ENCODE measurements around the gene TULP3.
"Not testable (repeated sequence)": the region's sequence is repeated elsewhere in the genome, so short reads cannot be mapped to it uniquely, and the experiment has no call there.

The TULP3 gene

DNA sequence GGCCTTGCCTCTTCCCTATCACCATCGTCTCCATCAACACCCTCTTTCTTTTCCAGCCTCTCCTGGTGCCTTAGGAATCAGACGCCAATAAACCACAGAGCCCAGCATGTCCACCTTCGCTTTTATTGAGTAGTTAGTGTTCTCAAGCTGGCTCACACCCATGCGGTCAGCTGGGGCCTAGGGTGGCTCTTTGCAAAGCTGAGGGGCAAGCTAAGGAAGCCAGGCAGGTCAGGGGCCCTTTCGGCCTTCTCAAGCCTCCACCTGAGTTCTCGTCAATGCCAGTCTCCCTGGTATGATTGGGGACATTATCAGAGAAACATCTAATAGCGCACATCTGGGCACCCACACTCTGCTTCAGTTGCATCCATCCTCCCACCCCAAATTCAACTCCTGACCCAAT is 33.1 kb upstream of the TULP3 start:
- Histone ChIP-seq H3K27ac (ENCODE audit: low read length) (no peak overlapping the region), H3K36me3 (ENCODE audit: insufficient read depth, low read depth, low read length) (peaks cover 47% of the 10 kb centered on the region), H3K27me3 (ENCODE audit: insufficient read depth, low read length) (0 out of 2 replicates have a peak, but pooled peaks cover 6% of the 10 kb centered on the region), H3K9ac (ENCODE audit: low read depth, low read length) (no peak overlapping the region), H3K4me1 (ENCODE audit: insufficient read depth, low read length) (no peaks in the 10 kb centered on the region), H3K4me3 (ENCODE audit: low read length) (no peak overlapping the region), H3K9me3 (ENCODE audit: insufficient read depth, low read depth, low read length) (no peaks in the 10 kb centered on the region)

DNA sequence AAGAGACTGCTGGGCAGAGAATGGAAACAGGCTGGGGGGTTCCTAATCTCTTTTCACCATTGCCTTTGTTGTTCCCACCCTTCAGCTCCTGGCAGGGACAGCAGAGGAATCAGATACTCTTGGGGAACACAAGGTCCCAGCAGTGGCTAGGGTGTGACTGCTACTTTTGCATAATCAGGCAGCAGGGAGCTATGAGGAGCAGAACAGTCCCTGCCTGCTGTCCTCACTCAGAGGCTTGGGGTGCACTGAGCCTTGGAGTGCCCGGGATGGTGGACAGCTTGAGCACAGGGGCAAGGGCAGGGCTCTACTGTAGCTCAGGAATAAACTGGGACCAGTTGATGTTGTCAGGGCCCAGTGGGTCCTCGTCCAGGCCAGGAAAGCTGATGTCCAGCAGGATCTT is 32.4 kb upstream of the TULP3 start:
- no peak overlapping the region for H3K4me3 ChIP-seq (ENCODE audit: low read length)
- 0 out of 2 replicates have a peak, but pooled peaks cover 6% of the 10 kb centered on the region for H3K27me3 ChIP-seq (ENCODE audit: insufficient read depth, low read length)
- peaks cover 54% of the 10 kb centered on the region for H3K36me3 ChIP-seq (ENCODE audit: insufficient read depth, low read depth, low read length)
- H3K9ac ChIP-seq (ENCODE audit: low read depth, low read length): no peak overlapping the region
- H3K9me3 ChIP-seq (ENCODE audit: insufficient read depth, low read depth, low read length): no peaks in the 10 kb centered on the region
- no peak overlapping the region for H3K27ac ChIP-seq (ENCODE audit: low read length)
- no peaks in the 10 kb centered on the region for H3K4me1 ChIP-seq (ENCODE audit: insufficient read depth, low read length)

DNA sequence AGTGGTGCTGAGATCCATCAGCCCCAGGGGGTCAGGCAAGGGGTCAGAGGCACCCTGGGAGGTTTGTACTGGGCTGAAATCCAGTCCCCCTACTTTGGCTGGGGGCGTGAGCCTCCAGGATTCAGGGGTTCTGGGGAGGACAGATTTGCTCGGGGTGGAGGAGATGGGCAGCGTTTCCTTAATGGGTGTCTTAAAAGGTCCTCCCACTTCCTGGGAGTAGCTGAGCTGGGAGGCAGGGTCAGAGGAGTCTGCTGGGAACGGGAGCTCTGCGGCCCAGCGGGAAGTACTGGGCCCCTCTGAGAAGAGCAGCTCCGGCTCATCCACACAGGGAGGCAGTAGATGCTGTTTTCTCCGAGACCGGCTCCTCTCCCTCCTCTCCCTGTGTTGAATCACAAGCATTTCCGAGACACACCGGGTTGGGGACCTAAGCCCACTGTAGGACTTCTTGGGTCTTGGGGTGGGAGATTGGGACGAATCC is 31.7 kb upstream of the TULP3 start:
- H3K9me3 ChIP-seq (ENCODE audit: insufficient read depth, low read depth, low read length): no peaks in the 10 kb centered on the region
- H3K36me3 ChIP-seq (ENCODE audit: insufficient read depth, low read depth, low read length): peaks cover 61% of the 10 kb centered on the region
- H3K27me3 ChIP-seq (ENCODE audit: insufficient read depth, low read length): 0 out of 2 replicates have a peak, but pooled peaks cover 6% of the 10 kb centered on the region
- no peak overlapping the region for H3K4me3 ChIP-seq (ENCODE audit: low read length)
- no peak overlapping the region for H3K9ac ChIP-seq (ENCODE audit: low read depth, low read length)
- no peak overlapping the region for H3K27ac ChIP-seq (ENCODE audit: low read length)
- no peaks in the 10 kb centered on the region for H3K4me1 ChIP-seq (ENCODE audit: insufficient read depth, low read length)

DNA sequence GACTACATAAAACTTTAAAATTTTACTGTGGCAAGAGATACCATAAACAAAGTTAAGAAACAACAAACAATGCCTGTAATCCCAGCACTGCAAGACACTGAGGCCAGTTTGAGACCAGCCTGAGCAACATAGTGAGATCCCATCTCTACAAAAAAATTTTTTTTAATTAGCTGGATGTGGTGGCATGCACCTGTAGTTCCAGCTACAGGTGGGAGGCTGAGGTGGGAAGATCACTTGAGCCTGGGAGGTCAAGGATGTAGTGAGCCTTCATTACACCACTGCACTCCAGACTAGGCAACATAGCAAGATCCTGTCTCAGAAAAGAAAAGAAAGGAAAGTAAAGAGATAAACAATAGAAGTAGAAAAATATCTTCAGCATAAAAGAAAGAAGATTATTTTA is 30.5 kb upstream of the TULP3 start:
- peaks cover 73% of the 10 kb centered on the region for H3K36me3 ChIP-seq (ENCODE audit: insufficient read depth, low read depth, low read length)

DNA sequence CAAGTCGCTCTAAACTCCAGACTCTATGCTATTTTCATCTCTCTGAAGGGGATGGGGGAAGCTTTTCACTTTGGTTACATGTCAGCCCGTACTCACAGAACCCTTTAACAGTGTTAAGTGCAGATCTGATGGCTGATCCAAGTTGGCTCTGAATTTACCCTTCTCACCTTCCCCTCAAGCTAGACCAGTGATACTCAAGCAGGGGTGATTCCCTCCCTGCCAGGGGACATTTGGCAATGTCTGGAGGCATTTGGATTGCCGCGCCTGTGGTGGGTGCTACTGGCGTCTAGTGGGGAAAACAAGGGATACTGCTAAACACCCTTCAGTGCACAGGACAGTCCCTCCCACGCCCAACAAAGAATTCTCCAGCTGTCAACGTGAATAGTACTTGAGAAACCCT is 27.8 kb upstream of the TULP3 start:
- Histone ChIP-seq H3K9me3 (ENCODE audit: insufficient read depth, low read depth, low read length) (no peaks in the 10 kb centered on the region), H3K4me3 (ENCODE audit: low read length) (no peak overlapping the region), H3K27me3 (ENCODE audit: insufficient read depth, low read length) (no peaks in the 10 kb centered on the region), H3K27ac (ENCODE audit: low read length) (no peak overlapping the region), H3K4me1 (ENCODE audit: insufficient read depth, low read length) (no peaks in the 10 kb centered on the region), H3K9ac (ENCODE audit: low read depth, low read length) (no peak overlapping the region), H3K36me3 (ENCODE audit: insufficient read depth, low read depth, low read length) (peaks cover 95% of the 10 kb centered on the region)

More for the DNA sequence above, 30.5 kb upstream of the TULP3 start:
- Histone ChIP-seq H3K9ac (ENCODE audit: low read depth, low read length) (no peak overlapping the region), H3K9me3 (ENCODE audit: insufficient read depth, low read depth, low read length) (no peaks in the 10 kb centered on the region), H3K4me1 (ENCODE audit: insufficient read depth, low read length) (no peaks in the 10 kb centered on the region), H3K4me3 (ENCODE audit: low read length) (no peak overlapping the region), H3K27me3 (ENCODE audit: insufficient read depth, low read length) (no peaks in the 10 kb centered on the region), H3K27ac (ENCODE audit: low read length) (no peak overlapping the region)

GRCh38 chr12:2863402-2863801 is 27.3 kb upstream of the TULP3 start:
- not testable (repeated sequence) for H3K27me3 ChIP-seq (ENCODE audit: insufficient read depth, low read length); H3K4me3 ChIP-seq (ENCODE audit: low read length); H3K27ac ChIP-seq (ENCODE audit: low read length); H3K4me1 ChIP-seq (ENCODE audit: insufficient read depth, low read length); H3K9me3 ChIP-seq (ENCODE audit: insufficient read depth, low read depth, low read length); H3K9ac ChIP-seq (ENCODE audit: low read depth, low read length)
- peaks cover 95% of the 10 kb centered on the region for H3K36me3 ChIP-seq (ENCODE audit: insufficient read depth, low read depth, low read length)

DNA sequence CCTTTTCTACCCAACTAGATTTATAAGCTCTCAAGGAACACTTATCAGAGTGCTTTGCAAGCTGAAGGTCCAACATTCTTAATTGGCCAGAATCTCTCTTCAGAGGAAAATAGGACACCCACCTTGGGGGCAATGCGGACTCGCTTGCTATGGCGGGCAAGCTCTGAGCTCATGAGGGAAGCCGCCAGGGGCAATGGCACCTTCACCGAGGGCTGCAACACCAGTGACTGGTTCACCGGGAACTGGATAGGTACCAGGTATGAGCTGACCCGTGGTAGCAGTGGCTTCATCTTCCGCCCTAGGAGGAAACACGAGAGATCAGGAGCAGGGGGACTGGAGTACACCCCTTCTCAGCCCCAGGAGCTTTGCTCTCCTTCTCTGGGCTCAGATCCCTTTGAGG is 26.5 kb upstream of the TULP3 start:
- peaks cover 95% of the 10 kb centered on the region for H3K36me3 ChIP-seq (ENCODE audit: insufficient read depth, low read depth, low read length)
- no peak overlapping the region for H3K9ac ChIP-seq (ENCODE audit: low read depth, low read length)
- no peak overlapping the region for H3K27ac ChIP-seq (ENCODE audit: low read length)
- no peaks in the 10 kb centered on the region for H3K27me3 ChIP-seq (ENCODE audit: insufficient read depth, low read length)
- no peaks in the 10 kb centered on the region for H3K9me3 ChIP-seq (ENCODE audit: insufficient read depth, low read depth, low read length)
- no peaks in the 10 kb centered on the region for H3K4me1 ChIP-seq (ENCODE audit: insufficient read depth, low read length)
- no peak overlapping the region for H3K4me3 ChIP-seq (ENCODE audit: low read length)

DNA sequence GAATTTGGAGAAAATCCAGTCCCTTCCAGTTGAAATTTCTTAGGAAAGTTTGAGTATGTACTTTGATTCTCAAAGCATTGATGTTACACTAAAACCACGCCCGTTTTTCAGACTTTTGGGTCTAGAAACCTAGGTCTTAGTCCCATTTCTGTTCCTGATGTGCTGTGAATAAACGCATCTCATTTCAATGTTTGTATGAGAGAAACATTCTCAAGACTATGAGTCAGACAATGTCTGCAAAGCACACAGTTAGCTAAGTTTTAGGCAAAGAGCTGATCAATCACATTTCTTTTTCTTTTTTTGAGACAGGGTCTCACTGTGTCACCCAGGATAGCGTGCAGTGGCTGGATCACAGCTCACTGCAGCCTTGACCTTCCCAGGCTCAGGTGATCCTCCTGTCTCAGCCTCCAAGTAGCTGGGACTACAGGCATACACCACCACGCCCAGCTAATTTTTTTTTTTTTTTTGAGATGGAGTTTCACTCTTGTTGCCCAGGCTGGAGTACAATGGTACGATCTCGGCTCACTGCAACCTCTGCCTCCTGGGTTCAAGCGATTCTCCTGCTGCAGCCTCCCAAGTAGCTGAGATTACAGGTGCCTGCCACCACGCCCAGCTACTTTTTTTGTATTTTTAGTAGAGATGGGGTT is 21.6 kb upstream of the TULP3 start:
- H3K27me3 ChIP-seq (ENCODE audit: insufficient read depth, low read length); H3K4me3 ChIP-seq (ENCODE audit: low read length); H3K4me1 ChIP-seq (ENCODE audit: insufficient read depth, low read length); H3K27ac ChIP-seq (ENCODE audit: low read length); H3K9ac ChIP-seq (ENCODE audit: low read depth, low read length); H3K9me3 ChIP-seq (ENCODE audit: insufficient read depth, low read depth, low read length): not testable (repeated sequence)
- peaks cover 94% of the 10 kb centered on the region for H3K36me3 ChIP-seq (ENCODE audit: insufficient read depth, low read depth, low read length)

DNA sequence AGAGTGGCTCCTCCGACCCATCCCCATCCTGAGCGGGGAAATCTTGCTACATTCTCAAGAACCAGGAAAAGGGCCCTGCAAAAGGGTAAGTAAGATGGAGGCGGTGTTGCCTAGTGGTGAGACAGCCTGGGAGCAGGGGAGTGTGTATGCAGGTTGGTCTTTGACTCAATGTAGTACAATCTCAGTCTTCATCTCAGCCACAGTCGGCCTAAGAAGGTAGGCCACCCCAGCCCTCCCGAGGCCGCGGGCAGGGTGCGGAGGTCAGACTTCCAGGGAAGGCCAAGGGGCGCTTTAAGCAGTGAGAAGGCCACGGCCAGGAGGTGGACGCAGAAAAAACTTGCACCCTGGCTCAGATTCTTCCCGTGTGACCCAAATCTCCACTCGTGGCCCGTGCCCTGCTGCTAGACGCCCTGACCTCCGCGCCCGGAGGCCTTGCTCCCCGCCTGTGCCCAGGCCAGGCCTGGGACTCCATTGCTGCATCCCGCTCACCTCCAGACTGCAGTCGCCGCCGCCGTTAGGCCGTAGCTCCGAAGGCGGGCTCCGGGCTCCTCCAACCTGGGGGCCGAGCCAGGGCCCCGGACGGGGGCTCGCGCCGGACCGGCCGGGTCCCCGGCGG is 14.2 kb upstream of the TULP3 start:
- peak overlapping the region; percentile 96; the same call in 1 of the 2 replicates for H3K9ac ChIP-seq (ENCODE audit: low read depth, low read length)
- peaks cover 5% of the 10 kb centered on the region; the same call in 1 of the 2 replicates for H3K4me1 ChIP-seq (ENCODE audit: insufficient read depth, low read length)
- H3K27me3 ChIP-seq (ENCODE audit: insufficient read depth, low read length): no peaks in the 10 kb centered on the region
- H3K27ac ChIP-seq (ENCODE audit: low read length): peak overlapping the region; percentile 19
- no peaks in the 10 kb centered on the region for H3K9me3 ChIP-seq (ENCODE audit: insufficient read depth, low read depth, low read length)
- peak overlapping the region; percentile 90 for H3K4me3 ChIP-seq (ENCODE audit: low read length)
- peaks cover 51% of the 10 kb centered on the region for H3K36me3 ChIP-seq (ENCODE audit: insufficient read depth, low read depth, low read length)

- no peaks in the 10 kb centered on the region for H3K27me3 ChIP-seq (ENCODE audit: insufficient read depth, low read length)
- H3K27ac ChIP-seq (ENCODE audit: low read length): peak within 1 kb of the TSS; percentile 95
- H3K9me3 ChIP-seq (ENCODE audit: insufficient read depth, low read depth, low read length): no peaks in the 10 kb centered on the region
- H3K9ac ChIP-seq (ENCODE audit: low read depth, low read length): peak within 1 kb of the TSS; percentile 96
- H3K4me3 ChIP-seq (ENCODE audit: low read length): peak within 1 kb of the TSS; percentile 90
- H3K4me1 ChIP-seq (ENCODE audit: insufficient read depth, low read length): peaks cover 5% of the 10 kb centered on the region; the same call in 1 of the 2 replicates
- H3K36me3 ChIP-seq (ENCODE audit: insufficient read depth, low read depth, low read length): peaks cover 43% of the 10 kb centered on the region
Observed at GRCh38 chr12:2877047-2877952, 13.4 kb upstream of the TULP3 start, which contains the start of the genes FOXM1 and RHNO1. FOXM1 (minus strand) TSS chr12:2877174; CDS start chr12:2874478, 2,696 bp downstream. RHNO1 (plus strand) TSS chr12:2877223; CDS start chr12:2885367, 8,144 bp downstream.

DNA sequence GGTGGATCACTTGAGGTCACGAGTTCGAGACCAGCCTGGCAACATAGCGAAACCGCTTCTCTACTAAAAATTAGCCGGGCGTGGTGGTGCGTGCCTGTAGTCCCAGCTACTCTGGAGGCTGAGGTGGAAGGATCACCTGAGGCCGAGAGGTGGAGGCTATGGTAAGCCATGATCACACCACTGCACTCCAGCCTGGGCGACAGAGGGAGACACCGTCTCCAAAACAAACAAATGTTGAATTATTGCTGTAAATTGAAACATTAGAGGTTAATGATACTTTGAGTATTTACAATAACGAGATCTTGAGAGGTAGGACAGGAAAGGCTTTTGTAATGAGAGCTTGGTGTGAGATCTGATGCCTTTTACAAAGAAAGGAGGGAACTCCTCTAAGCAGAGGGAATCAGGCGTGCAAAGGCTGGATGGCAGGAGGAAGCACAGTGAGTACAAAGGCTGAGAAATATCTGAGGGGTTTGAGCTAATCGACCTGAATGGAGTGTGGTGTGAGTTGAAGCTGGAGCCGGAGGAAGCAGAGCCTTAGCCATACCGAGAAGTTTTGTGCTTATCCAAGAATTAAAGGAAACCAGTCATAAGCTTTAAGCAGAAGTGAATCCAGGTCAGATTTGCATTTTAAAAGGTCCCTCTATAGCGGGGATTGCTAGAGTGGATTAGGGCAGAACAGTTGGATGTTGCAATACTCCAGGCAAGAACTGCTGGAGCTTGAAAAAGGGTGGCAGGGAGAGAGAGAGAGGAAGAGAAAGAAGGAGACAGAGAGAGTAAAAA is 12.5 kb upstream of the TULP3 start:
- Histone ChIP-seq H3K27me3 (ENCODE audit: insufficient read depth, low read length) (no peaks in the 10 kb centered on the region), H3K36me3 (ENCODE audit: insufficient read depth, low read depth, low read length) (peaks cover 35% of the 10 kb centered on the region), H3K9ac (ENCODE audit: low read depth, low read length) (peak overlapping the region; percentile 96; the same call in 1 of the 2 replicates), H3K9me3 (ENCODE audit: insufficient read depth, low read depth, low read length) (no peaks in the 10 kb centered on the region), H3K27ac (ENCODE audit: low read length) (peak overlapping the region; percentile 95), H3K4me1 (ENCODE audit: insufficient read depth, low read length) (peaks cover 5% of the 10 kb centered on the region; the same call in 1 of the 2 replicates), H3K4me3 (ENCODE audit: low read length) (peak overlapping the region; percentile 90)
